Measurements from ENCODE around the gene BIK.
A peak's percentile ranks its signal among the peaks of the same experiment; 100 is the strongest.
"Not testable (repeated sequence)": the region's sequence is repeated elsewhere in the genome, so short reads cannot be mapped to it uniquely, and the experiment has no call there.

The BIK gene

DNA sequence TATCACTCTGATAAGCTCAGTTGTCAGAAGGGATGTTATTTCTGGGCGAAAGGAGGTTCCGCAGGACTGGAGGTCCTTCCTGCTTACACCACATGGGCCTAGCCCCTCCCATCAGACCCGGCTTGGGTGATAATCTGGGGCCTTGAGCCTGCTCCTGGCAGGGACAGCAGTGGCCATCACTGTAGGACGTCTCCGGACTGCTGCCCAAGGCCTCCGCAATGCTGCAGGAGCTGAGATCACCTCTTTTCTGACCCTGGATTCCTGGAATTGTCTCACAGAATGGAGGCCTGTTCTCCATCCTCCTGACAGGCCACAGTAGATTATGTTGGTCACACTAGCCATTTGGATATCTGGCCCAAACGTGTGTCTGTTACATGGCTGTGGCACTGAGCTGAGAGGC is 9.2 kb upstream of the BIK start:
- H3K4me3 ChIP-seq (ENCODE audit: low read length): no peak overlapping the region
- TF ChIP-seq, protein P1, sequence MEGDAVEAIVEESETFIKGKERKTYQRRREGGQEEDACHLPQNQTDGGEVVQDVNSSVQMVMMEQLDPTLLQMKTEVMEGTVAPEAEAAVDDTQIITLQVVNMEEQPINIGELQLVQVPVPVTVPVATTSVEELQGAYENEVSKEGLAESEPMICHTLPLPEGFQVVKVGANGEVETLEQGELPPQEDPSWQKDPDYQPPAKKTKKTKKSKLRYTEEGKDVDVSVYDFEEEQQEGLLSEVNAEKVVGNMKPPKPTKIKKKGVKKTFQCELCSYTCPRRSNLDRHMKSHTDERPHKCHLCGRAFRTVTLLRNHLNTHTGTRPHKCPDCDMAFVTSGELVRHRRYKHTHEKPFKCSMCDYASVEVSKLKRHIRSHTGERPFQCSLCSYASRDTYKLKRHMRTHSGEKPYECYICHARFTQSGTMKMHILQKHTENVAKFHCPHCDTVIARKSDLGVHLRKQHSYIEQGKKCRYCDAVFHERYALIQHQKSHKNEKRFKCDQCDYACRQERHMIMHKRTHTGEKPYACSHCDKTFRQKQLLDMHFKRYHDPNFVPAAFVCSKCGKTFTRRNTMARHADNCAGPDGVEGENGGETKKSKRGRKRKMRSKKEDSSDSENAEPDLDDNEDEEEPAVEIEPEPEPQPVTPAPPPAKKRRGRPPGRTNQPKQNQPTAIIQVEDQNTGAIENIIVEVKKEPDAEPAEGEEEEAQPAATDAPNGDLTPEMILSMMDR (conservative IDR thresholded peaks at IDR 0.05; ENCODE audit: low read length): no peak
- DNase-seq (ENCODE audit: low read depth): no peak

DNA sequence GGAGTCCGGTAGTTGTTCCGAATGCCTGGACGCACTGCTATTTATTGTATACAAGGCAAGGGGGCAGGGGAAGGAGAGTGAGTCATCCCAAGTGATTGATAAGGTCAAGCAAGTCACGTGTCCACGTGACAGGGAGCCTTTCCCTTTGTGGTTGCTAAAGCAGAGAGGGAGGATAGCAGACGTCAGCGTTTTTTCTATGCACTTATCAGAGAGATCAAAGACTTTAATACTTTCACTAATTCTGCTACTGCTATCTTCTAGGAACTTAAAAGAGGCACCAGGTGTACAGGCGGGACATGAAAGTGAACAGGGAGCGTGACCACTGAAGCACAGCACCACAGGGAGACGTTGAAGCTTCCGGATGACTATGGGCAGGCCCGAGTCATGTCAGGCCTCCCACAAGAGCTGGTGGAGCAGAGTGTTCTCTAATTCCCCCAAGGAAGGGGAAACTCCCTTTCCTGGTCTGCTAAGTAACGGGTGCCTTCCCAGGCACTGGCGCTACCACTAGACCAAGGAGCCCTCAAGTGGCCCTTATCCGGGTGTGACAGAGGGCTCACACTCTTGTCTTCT is 6.4 kb upstream of the BIK start:
- H3K4me3 ChIP-seq (ENCODE audit: low read length); DNase-seq (ENCODE audit: low read depth): not testable (repeated sequence)

DNA sequence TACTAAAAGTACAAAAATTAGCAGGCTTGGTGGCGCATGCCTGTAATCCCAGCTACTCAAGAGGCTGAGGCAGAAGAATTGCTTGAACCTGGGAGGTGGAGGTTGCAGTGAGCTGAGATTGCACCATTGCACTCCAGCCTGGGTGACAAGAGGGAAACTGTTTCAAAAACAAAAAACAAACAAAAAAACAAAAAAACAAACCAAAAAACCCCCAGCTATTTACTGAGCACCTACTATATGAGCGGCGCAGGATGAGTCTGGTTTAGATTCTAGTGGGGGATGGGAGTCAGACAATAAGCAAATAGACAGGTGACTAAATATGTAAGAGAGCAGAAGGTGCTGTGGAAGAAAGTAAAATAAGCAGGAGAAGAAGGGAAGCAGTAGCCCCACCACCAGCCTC is 5.6 kb upstream of the BIK start:
- DNase-seq (ENCODE audit: low read depth); H3K4me3 ChIP-seq (ENCODE audit: low read length): not testable (repeated sequence)

DNA sequence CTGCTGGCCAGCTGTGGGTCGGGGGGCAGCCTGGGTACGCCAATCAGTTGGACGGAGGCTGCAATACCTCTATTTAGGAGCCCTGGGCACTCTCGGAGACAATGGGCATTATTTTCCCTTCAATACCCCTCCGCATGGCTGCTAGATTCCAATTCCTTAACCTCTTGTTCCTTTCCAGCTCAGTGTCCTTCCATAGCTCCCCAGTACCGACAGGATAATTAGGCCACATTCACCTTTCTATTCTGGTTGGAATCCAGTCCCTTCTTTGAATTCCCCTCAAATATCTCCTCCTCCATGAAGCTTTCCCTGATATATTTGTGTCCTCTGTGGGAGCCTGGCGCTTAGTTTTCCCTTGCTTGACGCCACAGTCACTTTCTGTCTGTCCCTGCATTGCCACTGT is 4.2 kb upstream of the BIK start:
- TF ChIP-seq, protein P1 (conservative IDR thresholded peaks at IDR 0.05; ENCODE audit: low read length): no peak
- H3K4me3 ChIP-seq (ENCODE audit: low read length): no peak overlapping the region
- no peak for DNase-seq (ENCODE audit: low read depth)

DNA sequence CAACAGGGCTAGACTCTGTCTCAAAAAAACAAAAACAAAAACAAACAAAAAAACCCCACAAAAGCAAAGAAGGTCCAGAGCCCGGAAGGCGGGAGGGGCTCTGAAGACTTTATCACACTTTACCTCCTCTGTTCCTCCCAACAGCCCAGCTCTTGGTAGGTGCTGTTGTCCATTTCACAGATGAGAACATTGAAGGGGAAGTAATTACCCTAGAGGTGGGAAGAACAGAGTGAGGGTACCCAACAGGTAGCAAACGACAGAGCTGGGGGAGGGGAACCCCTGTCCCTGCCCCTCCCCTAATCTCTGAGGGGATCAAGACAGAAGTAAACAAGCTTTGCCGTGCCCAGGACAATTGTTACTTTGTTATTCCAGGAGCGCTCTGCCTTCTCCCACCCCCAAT is 1.0 kb upstream of the BIK start:
- TF ChIP-seq, protein P1 (conservative IDR thresholded peaks at IDR 0.05; ENCODE audit: low read length): no peak
- no peak for DNase-seq (ENCODE audit: low read depth)
- H3K4me3 ChIP-seq (ENCODE audit: low read length): no peak overlapping the region

DNA sequence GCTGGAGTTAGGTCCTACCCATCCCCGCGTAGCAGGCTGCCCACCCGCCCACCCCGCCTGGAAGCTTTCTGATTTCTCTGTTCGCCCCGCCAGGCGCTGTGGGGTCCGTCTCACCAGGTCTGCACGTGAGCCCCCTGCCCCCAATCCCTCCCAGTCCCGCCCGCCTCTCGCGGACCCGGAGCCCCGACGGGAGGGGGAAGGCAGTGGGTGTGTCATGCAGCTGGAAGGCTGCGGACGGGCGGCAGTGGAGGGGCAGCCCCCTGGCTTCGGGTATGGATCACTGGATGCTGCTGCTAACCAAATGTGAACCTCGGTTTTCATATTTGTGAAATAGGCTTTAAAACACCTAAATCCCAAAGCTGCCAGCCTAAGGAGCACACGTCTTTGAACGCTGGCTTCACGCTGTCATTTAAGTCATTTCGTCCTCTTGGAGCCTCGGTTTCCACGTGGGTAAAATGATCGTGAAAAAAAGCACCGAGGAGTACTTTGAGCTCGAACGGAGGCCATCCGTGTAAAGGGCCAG is 568 bp upstream of the BIK start:
- peak overlapping the region; percentile 45 for H3K4me3 ChIP-seq (ENCODE audit: low read length)
- TF ChIP-seq, protein P1 (conservative IDR thresholded peaks at IDR 0.05; ENCODE audit: low read length): no peak
- no peak for DNase-seq (ENCODE audit: low read depth)

DNA sequence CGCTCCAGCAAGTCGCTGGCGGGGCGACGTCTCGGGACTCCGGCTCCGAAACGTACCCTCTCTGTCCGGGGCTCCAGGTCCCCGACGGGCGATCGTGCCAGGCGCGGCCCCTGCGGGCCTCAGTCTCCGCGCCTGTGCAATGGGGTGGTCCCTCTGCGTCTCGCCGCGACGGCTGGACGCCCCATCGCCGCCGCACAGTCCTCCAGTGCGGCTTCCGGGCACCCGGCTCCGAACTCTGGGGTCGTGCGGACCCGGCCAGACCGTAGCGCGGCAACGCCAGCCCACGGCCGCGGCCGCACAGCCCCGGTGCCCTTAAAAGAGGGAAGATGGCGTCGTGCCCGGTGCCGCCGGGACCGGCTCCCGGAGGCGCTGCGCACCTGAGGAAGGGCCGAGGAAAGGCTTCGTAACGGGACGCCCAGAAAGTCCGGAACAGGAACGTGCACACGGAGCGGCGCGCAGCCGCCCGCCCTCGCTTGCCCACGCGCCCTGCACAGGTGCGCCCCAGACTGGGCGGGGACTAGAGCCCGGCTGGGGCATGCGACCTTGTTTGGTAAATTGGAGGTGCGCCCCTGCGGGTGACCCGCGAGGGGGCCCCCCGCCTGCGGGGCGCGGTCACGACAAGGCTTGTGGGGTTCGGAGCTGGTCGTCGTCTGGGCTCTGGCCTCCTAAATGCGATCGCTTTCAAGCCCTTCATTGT is 525 bp downstream of the BIK start:
- TF ChIP-seq, protein P1 (conservative IDR thresholded peaks at IDR 0.05; ENCODE audit: low read length): no peak
- DNase-seq (ENCODE audit: low read depth): no peak
- H3K4me3 ChIP-seq (ENCODE audit: low read length): peak overlapping the region; percentile 35; the same call in 1 of the 2 replicates

DNA sequence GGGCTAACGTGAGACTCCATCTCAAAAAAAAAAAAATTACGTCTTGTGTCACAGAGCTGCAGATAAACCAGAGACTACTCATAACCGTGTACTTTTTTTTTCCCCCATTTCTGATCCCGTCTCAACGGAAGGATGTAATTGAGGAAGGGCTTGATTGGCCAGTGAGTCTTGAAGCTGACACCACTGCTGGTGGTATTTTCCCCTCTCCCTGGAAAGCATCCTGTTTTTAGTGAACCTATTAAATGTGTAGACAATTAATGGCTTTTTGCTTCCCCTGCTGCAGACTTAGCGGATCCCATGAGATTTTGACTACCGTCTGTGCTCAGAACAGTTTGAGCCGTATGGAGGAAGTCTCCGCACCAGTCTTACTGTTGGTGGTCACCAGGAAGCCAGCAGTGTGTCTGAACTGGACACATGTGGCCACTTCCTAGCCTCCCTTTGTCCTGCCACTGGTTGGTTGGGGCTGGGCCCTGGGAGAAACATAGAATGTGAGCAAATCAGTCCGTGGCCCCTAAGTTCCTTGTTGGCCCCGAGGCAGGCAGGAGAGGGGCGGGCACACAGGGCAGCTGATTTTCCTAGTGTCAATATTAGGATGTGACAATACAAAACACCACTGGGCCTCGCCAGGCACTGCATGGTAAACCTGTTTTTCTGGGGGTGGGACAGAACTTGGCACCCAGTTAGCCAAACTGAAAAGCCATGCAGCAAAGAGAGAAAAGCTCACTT is 3.1 kb downstream of the BIK start:
- no peak overlapping the region for H3K4me3 ChIP-seq (ENCODE audit: low read length)
- TF ChIP-seq, protein P1 (conservative IDR thresholded peaks at IDR 0.05; ENCODE audit: low read length): no peak
- no peak for DNase-seq (ENCODE audit: low read depth)

All from AG10803 (cell line).